Measurements from ENCODE around the gene FABP1. TPM values are rescaled to one million over a fixed set of nuclear protein-coding genes. Genes with fewer than 3 reads are reported as not detected.

Gene FABP1
- total and polyA plus RNA-seq, 2 donors from 2014 or later = 1,596 TPM; not detected in 1

- no peaks in the 10 kb centered on the region for H3K9me3 ChIP-seq (ENCODE audit: control insufficient read depth in 2 of 3, insufficient read depth in 1 of 3, low read length in 3 of 3)
- H3K27ac ChIP-seq (ENCODE audit: low read depth in 2 of 2, low read length in 2 of 2) = no peak overlapping the region
- no peak for FAIRE-seq
- H3K9ac ChIP-seq (ENCODE audit: low read length in 3 of 3) = no peak overlapping the region
- H3K27me3 ChIP-seq (ENCODE audit: control insufficient read depth, insufficient read depth, low read length) = no peaks in the 10 kb centered on the region
- no peak for TF ChIP-seq CTCF (IDR thresholded peaks at IDR 0.05; ENCODE audit: borderline replicate concordance, extremely low read depth, insufficient read depth)
- DNase-seq = no peak
- H3K4me1 ChIP-seq (ENCODE audit: control insufficient read depth in 2 of 3, insufficient read depth in 2 of 3, low read depth in 1 of 3, low read length in 3 of 3) = no peaks in the 10 kb centered on the region
- no peaks in the 10 kb centered on the region for H3K36me3 ChIP-seq (ENCODE audit: control insufficient read depth in 2 of 3, insufficient read depth in 3 of 3, low read length in 3 of 3)
- H3K4me3 ChIP-seq (ENCODE audit: low read length in 3 of 3) = no peak overlapping the region
- intact Hi-C loops (cut with DNase I) = no loop called here
Observed at GRCh38 chr2:88092773-88093172, 35.1 kb downstream of the FABP1 start.

DNA sequence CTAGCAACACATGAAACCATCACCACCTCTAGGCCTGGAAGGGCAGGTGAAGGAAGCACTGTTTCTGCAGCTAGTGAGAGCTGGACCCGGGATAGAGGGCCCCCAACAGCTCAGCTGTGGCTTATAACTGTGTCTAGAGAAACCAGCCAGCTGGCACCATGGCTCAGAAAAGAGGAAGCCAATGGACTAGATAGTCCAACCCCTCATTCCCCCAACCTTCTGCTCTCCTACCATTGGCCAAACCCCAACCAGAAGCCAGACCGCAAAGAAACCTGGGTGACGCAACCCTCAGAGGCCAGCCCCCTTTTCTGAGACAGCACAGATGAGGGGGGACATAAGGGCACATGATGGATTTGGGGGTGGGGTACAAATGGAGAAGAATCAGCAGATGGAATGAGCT lies 35.9 kb downstream of the FABP1 start:
- FAIRE-seq (no peak), DNase-seq (no peak)
- Histone ChIP-seq H3K36me3 (ENCODE audit: control insufficient read depth in 2 of 3, insufficient read depth in 3 of 3, low read length in 3 of 3) (no peaks in the 10 kb centered on the region), H3K9me3 (ENCODE audit: control insufficient read depth in 2 of 3, insufficient read depth in 1 of 3, low read length in 3 of 3) (no peaks in the 10 kb centered on the region), H3K9ac (ENCODE audit: low read length in 3 of 3) (no peak overlapping the region), H3K27me3 (ENCODE audit: control insufficient read depth, insufficient read depth, low read length) (no peaks in the 10 kb centered on the region), H3K4me1 (ENCODE audit: control insufficient read depth in 2 of 3, insufficient read depth in 2 of 3, low read depth in 1 of 3, low read length in 3 of 3) (no peaks in the 10 kb centered on the region), H3K27ac (ENCODE audit: low read depth in 2 of 2, low read length in 2 of 2) (no peak overlapping the region), H3K4me3 (ENCODE audit: low read length in 3 of 3) (no peak overlapping the region)
- no peak for TF ChIP-seq CTCF (IDR thresholded peaks at IDR 0.05; ENCODE audit: borderline replicate concordance, extremely low read depth, insufficient read depth)
- intact Hi-C loops (cut with DNase I) = no loop called here

DNA sequence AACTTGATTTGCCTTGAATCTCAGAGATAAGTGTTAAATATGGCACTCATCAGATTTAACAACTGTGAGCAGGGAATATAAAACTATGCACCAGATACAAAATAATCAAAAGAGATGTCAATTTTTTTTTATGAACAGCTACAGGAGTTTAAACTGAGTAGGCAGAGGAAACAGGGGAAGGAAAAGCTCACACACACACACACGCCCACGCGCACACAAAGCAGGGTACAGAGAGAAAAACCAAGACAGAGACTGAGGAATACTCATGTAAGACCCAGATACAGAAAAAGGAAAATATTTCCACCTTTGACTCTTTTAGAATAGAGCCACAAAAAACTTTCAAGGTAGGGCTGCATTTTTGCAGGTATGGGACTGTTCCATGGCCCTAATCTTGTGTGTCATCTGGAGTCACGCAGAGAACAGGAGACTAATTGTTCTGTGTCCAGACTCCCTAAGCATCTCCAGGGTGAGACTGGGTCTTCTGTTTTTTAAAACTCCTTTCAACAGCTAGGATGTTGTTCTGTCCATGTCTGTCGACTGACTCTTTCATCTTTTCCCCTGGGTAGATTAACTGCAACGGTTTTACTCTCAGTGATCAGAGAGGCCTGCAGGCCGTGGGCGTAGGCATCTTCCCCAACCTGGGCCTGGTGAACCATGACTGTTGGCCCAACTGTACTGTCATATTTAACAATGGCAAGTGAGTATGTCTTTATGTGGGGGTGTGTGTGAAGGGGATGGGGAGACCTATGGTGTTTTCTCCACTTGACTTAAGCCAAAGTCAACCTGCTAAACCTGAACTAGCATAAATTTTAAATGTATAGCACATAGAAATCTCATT lies 37.2 kb downstream of the FABP1 start:
- FAIRE-seq (no peak), DNase-seq (no peak)
- intact Hi-C loops (cut with DNase I) = no loop called here

More for the DNA sequence above, 37.2 kb downstream of the FABP1 start:
- no peaks in the 10 kb centered on the region for H3K4me1 ChIP-seq (ENCODE audit: control insufficient read depth in 2 of 3, insufficient read depth in 2 of 3, low read depth in 1 of 3, low read length in 3 of 3)
- no peaks in the 10 kb centered on the region for H3K27me3 ChIP-seq (ENCODE audit: control insufficient read depth, insufficient read depth, low read length)
- no peak overlapping the region for H3K27ac ChIP-seq (ENCODE audit: low read depth in 2 of 2, low read length in 2 of 2)
- H3K9ac ChIP-seq (ENCODE audit: low read length in 3 of 3) = no peak overlapping the region
- H3K36me3 ChIP-seq (ENCODE audit: control insufficient read depth in 2 of 3, insufficient read depth in 3 of 3, low read length in 3 of 3) = no peaks in the 10 kb centered on the region
- no peak for TF ChIP-seq CTCF (IDR thresholded peaks at IDR 0.05; ENCODE audit: borderline replicate concordance, extremely low read depth, insufficient read depth)
- H3K9me3 ChIP-seq (ENCODE audit: control insufficient read depth in 2 of 3, insufficient read depth in 1 of 3, low read length in 3 of 3) = no peaks in the 10 kb centered on the region
- H3K4me3 ChIP-seq (ENCODE audit: low read length in 3 of 3) = no peak overlapping the region

Data from kidney (tissue), 14 donors.